ENCODE measurements around the gene FMO1.
"Not testable (repeated sequence)": the region's sequence is repeated elsewhere in the genome, so short reads cannot be mapped to it uniquely, and the experiment has no call there.

Gene FMO1, protein sequence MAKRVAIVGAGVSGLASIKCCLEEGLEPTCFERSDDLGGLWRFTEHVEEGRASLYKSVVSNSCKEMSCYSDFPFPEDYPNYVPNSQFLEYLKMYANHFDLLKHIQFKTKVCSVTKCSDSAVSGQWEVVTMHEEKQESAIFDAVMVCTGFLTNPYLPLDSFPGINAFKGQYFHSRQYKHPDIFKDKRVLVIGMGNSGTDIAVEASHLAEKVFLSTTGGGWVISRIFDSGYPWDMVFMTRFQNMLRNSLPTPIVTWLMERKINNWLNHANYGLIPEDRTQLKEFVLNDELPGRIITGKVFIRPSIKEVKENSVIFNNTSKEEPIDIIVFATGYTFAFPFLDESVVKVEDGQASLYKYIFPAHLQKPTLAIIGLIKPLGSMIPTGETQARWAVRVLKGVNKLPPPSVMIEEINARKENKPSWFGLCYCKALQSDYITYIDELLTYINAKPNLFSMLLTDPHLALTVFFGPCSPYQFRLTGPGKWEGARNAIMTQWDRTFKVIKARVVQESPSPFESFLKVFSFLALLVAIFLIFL

DNA sequence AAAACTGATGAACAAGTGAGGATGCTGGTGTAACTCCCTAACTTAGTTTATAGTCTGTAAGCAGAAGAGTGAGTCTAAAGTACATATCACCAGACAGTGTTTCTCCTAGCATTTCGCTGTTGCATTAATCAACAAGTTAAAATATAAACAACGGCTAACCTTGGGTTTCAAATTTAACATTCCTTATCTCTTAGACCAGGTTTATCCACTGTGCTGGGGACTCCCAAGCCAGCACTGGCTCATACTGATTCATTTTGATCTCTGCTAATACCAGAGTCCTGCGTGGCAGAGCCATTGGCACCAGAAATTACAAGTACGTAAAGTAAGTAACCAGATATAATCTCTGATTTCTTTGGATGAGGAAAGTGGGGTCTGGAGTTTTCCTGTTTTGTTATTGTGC is at the start of gene FMO1:
TSS of gene FMO1 (plus strand) at position 193 of the 400 bp plus-strand sequence. CDS start 9,594 bp downstream, outside the sequence.
- no peak for DNase-seq (ENCODE audit: low read depth)

DNA sequence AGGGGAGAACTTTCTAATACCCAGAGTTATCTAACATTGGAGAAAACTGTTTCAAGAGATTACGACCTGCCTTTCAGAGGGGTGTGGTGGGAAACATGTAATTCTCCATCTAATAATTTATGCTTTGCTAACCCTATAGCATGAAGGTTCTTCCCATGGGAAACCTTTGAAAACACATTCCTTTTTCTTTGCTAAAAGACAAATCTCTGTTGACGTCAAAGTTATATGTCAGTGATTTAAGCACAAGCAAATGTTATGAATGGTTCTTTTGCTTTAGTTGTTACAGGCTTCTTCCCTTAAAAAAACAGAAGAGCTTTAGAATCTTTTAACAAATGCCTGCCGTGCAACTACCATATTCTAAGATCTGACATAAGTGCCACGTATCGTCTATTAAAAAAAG is 44.0 kb upstream of the FMO1 start:
- DNase-seq (ENCODE audit: low read depth): no peak

DNA sequence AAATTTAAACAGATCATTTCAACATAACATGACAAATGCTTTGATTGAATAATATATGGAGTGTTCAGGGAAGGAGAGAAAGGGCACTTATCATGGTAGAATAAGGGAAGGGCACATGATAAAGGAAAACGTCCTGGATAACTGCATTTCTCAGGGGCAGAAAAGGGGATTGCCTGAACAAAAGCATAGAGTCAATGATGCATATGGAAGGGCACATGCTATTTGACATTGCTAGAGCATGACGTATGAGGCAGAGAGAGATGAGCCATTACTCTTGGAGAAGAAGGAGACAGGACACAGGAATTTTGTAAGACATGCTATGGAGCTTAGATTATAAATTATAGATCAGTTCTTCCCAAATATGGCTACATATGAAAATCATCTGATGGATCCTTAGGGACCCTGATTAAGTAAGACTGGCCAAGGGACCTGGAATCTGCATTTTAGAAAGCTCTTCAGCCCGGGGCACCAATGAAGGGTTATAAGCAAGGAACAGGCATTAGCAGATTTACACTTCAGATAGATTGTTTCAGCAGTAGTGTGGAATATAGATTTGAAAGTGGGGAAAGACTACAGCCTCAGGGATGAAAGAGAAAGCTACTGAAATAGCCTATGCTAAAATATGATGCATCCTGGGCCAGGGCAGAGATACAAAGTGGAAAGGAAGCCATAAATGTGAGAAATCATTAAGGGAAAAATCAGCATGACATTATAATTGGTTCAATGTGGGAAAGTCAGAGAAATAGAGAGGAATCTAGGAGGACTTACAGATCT is 41.9 kb upstream of the FMO1 start:
- no peak for DNase-seq (ENCODE audit: low read depth)

DNA sequence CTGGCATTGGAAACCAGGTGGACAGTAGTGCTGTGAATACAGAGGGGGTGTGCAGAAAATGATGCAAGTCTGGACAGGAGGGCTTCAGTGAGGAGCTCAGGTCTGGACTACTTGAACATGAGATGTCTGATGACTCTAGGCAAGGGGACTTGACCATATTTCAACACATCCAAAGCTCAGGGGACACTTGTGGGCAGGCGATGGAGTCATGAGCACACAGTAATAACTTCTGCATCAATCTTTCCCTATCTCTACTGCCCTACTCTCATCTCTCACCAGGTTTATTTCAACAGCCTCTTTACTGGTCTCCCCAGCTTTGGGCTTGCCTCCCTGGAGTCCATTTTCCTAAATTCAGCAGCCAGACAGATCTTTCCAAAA is 41.3 kb upstream of the FMO1 start:
- DNase-seq (ENCODE audit: low read depth): no peak

DNA sequence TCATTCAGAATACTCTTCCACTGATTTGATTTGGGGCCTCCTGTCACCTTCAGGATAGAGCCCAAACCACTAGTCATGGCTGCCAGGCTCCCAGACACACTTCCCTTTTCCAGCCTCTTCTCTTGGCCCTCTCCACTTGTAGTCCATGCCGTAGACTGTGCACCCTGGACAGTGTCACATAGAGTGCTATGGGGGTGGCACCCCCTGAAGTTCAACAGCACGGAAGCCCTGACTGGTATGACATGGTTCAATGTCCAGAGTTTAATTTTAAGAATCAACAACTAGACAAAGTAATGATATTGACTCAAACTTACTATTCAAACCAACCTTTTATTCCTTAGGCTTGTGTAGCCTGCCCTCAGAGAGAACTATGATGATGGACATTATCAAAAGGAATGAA is 40.9 kb upstream of the FMO1 start:
- no peak for DNase-seq (ENCODE audit: low read depth)

DNA sequence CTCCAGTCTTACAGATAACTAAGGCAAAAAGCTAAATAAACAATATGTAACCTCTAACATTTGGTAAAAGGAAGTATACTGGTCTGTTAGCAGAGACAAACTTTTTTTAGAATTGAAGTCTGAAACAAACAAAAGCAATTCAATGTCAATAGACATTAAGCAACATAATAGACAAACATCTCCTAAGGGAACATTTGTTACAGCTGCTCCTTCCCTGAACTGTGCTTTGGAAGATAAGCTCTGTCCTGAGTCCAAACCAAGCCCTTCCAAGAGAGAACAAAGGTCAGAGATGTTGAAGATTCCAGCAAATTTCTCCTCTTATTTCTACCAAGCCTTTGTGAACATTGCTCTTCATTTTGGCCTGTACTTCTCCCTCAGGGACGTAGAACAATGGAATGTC is 37.9 kb upstream of the FMO1 start:
- DNase-seq (ENCODE audit: low read depth): no peak

DNA sequence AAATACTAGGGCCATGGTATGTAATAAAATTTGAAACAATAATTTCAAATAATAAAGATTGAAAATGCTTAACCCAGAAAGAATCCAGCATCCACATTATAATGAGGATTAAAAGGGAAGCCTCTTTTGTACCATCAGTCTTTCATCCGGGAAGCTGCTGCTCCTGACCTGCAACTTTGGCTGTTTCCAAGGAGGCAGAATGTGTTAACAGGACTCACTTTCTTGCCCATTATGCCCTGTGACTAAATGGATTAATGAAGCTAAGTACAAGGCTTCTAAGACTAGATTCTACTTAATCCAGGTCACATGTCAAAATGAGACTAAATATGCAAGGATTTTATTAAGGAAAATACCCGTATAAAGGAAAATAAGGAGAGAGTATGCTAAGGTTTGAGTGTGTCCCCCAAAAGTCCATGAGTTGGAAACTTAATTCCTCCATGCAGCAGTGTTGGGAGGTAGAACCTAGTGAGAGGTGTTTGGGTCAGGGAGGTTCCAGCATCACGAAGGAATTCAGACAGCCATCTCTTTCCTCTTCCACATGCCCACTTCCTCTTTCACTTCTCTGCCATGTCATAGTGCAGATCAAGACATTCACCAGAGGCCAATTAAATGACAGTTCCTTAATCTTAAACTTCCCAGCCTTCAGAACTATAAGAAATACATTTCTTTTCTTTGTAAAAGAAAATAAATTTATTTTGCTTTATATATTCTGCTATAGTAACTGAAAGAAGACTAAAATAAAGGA is 35.5 kb upstream of the FMO1 start:
- DNase-seq (ENCODE audit: low read depth): no peak

DNA sequence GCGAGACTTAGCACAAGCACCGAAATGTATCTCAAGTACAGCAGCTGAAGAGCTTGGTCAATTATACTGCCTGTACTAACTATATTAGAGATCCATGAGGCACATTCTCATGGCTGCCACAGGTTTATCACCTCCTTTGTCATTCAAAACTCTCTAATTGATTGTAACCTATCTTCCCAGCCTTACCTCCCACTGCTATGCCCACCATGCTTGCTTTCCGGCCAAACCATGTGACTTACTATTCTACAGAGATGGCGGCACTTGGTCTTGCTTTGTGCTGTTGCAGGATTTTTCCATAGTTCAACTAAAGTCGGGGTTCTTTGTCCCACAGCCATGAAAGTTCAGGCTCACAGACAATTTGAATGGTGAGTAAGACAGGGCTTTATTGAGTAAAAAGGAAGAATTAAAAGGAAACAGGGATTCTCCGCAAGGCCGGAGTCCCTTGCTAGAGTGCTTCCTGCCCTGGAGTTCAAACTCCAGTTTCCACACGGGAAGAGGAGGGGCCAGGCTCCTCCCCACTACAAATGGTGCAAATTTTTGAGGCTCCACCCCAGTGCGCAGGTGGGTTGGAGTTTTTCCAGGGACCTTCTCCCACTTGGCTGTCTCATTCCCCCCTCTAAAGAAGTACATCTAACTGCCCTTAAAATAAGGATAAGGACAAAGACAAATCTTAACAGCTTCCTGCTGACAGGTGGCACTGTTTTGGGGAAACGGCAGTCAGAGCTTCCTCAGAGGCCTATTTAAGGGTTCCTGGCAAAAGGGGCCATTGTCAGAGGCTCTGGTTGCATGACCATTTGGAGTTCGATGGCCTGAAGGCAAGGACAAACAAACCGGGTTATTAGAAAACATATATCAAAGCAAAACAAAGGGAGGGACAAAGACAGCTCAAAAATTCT is 34.5 kb upstream of the FMO1 start:
- no peak for DNase-seq (ENCODE audit: low read depth)

DNA sequence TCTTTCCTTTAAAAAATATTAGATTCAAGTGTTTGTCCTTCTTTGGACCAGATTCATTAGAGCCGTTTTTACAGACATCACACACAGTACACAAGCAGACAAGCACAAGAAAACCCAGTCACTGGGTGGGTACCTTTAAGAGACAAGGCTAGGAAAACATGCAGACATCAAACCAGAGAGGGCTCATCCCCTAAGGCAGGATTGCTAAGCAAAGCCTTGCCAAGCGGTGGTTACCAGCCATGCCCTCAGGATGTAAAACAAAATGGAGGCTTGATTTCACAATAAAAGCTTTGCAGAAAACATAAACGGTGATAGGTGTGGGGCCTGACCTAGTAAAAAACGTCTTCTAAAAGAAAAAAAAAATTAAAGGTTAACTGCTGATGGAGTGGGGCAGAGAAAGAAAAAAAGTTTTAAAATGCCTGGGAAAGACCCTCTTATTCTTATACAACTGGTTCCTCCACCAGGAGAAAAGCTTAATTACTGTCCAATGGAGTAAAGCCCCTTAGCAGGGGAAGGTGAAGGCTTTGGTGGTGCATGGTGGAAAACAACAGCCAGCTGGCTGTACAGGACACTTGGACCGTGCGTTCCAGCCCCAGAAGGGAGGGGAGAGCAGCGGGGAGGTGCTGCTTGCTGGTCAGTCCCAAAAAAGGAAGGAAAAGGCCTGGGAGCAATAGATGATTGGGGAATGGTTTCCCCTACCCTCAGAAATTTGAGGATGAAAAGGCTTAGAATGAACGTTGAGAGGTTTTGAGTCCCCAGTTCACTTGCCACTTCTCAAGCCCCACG is 30.4 kb upstream of the FMO1 start:
- no peak for DNase-seq (ENCODE audit: low read depth)

DNA sequence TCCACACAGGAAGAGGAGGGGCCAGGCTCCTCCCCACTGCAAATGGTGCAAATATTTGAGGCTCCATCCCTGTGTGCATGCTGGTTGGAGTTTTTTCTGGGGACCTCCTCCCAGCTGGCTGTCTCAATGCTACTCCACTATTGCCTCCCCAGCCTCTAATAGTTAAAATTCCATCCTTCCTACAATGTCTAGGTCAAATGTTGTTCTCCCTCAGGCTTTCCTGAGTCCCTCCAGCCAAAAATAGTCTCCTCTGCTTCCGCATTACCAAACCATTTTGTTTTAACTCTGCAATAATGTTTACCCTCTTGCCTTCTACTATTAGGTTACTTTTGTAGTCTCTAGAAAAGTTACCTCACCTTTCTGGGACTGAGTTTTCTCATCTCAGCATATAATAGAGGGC is 29.6 kb upstream of the FMO1 start:
- no peak for DNase-seq (ENCODE audit: low read depth)

DNA sequence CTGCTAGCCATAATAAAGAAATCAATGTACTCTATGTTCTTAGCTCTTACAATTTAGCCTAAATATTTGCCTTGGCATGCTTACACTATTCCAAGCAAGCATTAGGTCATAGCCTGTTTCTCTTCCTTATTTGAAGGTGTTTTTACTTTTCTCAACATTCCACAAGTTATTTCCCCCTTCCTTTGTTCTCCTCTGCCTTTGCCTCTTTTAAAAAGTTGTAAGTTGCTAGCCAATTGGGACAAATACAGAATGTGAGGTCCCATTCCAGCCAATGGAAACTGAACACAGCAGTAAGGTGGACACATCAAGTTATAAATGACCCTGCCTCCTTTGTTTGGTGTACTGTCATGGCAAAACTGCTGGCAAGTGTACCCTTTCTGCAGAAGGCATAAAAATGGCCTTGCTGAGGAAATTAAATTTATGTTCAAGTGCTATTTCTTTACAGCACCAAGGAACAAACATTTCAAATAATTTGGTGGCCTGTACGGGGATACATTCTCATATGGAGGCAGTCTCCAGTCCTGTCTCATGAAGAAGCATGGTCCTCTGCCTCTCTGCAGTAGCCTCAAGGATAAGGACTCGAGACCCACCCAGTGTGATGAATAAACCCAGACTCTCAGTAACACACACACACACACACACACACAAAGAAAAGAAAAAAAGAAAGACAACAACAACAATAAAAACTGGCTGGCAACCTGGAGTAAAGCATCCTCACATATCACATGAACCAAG is 28.8 kb upstream of the FMO1 start:
- DNase-seq (ENCODE audit: low read depth): no peak

DNA sequence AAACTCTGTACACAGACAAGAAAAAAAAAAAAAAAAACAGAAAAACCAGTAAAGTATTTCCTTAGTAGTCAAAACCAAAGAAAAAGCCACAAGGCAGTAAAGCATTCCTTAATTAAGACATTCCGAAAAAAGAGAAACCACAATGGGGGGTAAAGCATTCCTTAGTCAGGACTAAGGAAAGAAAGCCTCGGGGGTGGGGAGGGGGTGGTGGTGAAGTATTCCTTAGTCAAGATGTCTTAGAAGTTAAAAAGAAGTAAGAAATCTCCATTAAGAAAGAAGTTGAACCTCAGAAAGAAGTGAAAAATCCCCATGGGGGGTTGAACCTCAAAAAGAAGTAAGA is 28.2 kb upstream of the FMO1 start:
- DNase-seq (ENCODE audit: low read depth): peak; percentile 54

DNA sequence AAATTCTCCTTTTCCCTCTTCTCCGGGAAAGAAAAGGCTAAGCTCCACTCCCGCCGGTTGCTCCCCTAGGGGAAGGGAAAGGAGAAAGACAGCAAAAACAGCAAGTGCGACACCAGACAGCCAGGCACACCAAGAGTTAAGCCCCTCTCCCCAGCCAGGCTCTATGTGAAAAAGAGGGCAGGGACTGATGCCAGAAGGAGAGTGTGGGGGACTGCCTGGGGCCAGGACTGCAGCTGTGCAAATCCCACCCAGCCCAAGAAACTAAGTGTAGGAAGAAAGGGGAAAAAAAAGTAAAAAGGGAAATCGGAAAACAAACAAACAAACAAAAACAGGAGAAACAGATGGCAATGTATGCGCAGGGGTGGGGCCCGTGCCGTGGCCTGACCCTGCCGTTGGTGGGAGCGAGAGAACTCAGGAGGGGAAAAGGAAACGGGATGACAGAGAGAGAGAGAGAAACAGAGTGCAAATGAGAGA is 27.7 kb upstream of the FMO1 start:
- DNase-seq (ENCODE audit: low read depth): no peak

DNA sequence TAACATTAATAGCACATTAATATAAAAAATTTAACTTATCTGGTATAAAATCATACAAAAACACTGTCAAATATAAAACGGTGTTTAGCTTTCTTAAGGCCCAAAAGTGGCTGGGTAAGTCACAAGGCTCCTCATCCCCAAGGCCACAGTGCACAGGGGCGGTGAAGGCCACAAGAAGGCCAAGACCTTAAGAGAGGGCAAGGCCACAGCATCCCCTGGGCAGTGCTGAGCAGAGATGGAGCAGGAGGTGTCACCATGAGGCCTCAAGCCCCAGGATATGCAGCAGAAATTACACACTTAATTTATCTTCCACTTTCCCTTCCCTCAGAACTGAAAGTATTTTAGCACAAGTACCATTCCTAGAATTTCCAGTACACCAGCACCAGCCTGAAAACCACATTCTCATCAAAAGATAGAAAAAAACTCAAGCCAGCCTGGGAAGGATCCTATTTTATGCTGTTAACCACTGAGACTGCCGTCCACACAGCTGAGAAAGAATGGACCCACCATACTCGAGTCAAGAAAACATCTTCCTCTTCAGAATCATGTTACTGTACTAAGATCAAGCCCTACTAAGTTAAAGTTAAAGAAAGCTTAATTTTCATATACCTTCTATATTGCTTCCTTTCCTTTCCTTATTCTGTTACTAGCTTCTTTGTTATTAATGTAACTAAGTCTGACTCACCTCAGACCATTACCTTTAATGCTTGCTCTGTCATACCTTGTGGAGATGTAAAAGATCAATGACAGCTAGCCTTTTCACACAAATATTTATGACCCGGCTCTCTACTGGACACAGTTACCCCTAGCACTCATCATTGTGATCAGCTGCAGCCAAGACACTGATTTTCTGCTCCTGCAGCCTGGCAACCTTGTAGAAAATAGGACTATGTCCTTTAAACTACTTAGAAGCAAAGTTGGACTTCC is 26.4 kb upstream of the FMO1 start:
- DNase-seq (ENCODE audit: low read depth): no peak

DNA sequence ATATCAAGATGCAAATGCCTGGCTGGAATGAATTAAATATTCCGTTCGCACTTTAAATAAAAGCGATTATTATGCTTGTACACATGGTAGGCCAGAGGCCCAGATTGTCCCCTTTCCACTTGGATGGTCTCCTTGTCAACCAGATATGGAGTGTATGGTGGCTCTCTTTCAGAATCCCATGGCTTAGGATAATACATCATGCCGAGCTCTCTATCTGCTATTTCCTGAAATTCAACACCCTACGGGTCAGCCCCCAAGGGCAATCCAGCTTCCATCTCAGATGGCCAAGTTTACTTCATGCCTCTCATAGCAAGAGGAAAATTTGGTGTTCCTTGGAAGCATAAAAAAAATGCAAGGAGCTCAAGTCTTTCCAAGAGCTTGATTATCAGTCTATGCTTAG is 25.4 kb upstream of the FMO1 start:
- no peak for DNase-seq (ENCODE audit: low read depth)

DNA sequence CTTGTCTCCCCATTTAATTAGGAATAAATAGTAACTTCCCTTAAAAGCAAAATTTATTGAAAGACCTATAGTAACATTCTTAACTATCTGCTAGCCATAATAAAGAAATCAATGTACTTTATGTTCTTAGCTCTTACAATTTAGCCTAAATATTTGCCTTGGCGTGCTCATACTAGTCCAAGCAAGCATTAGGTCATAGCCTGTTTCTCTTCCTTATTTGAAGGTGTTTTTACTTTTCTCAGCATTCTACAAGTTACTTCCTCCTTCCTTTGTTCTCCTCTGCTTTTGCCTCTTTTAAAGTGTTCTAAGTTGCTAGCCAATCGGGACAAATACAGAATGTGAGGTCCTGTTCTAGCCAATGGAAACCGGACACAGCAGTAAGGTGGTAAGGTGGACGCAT is 24.0 kb upstream of the FMO1 start:
- not testable (repeated sequence) for DNase-seq (ENCODE audit: low read depth)

DNA sequence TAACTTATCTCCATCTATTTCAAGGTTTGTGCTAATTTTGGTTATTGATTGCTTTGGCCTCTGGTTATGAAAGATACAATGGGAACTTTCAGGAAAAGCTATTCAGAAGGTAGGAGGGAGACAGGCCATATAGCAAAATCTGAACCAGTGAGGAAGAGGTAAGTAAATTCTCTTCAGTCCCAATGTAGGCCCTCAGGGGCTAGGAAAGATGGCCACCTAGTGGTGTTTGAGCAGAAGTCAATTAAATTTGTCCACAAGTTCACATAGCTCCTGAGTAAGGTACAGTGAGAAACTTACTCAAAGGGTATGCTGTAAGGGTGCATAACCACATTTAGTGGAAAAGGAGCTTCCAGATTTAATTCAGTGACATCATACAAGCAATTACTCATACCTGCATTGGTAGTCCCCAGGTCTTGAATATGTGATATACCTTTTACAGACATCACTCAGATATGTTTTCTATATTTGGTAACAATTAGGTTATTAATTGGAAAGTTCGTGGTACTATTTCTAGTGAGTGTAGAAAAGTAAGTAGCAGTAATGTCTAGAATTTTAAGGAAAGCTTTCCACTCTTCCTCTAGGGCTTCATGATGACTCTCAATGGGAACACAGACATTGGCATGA is 21.4 kb upstream of the FMO1 start:
- peak; percentile 62 for DNase-seq (ENCODE audit: low read depth)

DNA sequence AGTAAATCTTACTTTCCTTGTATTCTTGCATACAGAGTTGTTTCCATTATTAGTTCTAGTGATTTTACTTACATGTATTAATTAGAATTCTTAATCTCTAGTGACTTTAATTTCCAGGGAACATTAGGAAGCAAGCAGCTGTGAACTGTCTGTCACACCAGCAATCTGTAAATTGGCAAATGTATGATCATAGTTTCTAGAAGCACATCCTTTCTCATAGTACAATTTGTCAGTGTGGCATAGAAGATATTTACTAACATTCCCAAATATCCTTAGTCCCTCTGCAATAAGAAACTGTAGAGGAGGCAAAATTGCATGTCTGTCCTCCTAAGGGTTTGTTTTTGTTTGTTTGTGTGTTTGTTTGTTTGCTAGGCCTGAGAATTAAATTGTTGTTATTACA is 17.0 kb upstream of the FMO1 start:
- no peak for DNase-seq (ENCODE audit: low read depth)

Measured in stromal cell of bone marrow (primary cell).